GM12865 (cell line): ENCODE results near the gene UNC45A.

Source experiments
- DNase-seq: peaks from one replicate; pipeline ENCODE4 v3.0.0; 2010; ENCODE audit warnings: low read depth
- H3K4me3 ChIP-seq: 2 replicates; pipeline ENCODE4 v1.5.1; 2011; ENCODE audit warnings: mild to moderate bottlenecking, low read depth, low read length, control low read depth
- TF ChIP-seq, protein P1 (sequence below): IDR thresholded peaks from 2 replicates; pipeline ENCODE4 v1.5.1; 2011; ENCODE audit warnings: low read length, control low read depth, low read depth, inconsistent platforms; ENCODE audit not compliant: insufficient read depth; ENCODE audit errors: missing control alignments

Gene UNC45A, protein sequence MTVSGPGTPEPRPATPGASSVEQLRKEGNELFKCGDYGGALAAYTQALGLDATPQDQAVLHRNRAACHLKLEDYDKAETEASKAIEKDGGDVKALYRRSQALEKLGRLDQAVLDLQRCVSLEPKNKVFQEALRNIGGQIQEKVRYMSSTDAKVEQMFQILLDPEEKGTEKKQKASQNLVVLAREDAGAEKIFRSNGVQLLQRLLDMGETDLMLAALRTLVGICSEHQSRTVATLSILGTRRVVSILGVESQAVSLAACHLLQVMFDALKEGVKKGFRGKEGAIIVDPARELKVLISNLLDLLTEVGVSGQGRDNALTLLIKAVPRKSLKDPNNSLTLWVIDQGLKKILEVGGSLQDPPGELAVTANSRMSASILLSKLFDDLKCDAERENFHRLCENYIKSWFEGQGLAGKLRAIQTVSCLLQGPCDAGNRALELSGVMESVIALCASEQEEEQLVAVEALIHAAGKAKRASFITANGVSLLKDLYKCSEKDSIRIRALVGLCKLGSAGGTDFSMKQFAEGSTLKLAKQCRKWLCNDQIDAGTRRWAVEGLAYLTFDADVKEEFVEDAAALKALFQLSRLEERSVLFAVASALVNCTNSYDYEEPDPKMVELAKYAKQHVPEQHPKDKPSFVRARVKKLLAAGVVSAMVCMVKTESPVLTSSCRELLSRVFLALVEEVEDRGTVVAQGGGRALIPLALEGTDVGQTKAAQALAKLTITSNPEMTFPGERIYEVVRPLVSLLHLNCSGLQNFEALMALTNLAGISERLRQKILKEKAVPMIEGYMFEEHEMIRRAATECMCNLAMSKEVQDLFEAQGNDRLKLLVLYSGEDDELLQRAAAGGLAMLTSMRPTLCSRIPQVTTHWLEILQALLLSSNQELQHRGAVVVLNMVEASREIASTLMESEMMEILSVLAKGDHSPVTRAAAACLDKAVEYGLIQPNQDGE

DNA sequence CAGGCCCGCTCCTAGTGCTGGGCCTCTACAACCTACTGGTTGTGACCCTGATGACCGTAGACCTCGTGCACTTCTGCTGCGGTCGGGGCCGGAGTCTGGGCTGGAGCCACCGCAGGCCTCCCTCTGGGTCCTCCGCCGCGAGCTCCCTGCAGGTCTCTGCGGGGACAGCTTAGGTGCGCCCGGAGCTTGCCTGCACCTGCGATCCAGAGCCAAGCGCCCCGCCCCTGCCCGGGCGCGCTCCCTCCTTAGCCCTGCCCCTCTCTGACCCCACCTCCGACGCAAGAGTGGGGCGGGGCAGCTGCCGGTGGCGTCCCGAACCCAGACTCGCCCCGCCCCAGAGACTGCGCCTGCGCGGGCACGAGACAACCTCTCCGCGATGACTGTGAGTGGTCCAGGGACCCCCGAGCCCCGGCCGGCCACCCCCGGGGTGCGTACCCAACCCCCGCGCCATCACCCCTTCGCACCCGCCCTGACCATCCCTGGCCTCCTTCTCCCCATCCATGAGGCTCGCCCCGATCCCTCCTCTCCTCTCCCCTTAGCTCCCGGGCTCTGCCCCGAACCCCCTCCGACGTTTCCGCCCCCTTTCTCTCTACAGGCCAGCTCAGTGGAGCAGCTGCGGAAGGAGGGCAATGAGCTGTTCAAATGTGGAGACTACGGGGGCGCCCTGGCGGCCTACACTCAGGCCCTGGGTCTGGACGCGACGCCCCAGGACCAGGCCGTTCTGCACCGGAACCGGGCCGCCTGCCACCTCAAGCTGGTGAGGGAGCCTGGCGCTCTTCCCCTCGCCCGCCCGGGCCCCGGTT is at the start of gene UNC45A:
TSS of gene UNC45A (plus strand) at position 337 of the 803 bp plus-strand sequence. CDS start at position 377, 40 bp downstream.
- peak; percentile 94 for DNase-seq
- TF ChIP-seq, protein P1, sequence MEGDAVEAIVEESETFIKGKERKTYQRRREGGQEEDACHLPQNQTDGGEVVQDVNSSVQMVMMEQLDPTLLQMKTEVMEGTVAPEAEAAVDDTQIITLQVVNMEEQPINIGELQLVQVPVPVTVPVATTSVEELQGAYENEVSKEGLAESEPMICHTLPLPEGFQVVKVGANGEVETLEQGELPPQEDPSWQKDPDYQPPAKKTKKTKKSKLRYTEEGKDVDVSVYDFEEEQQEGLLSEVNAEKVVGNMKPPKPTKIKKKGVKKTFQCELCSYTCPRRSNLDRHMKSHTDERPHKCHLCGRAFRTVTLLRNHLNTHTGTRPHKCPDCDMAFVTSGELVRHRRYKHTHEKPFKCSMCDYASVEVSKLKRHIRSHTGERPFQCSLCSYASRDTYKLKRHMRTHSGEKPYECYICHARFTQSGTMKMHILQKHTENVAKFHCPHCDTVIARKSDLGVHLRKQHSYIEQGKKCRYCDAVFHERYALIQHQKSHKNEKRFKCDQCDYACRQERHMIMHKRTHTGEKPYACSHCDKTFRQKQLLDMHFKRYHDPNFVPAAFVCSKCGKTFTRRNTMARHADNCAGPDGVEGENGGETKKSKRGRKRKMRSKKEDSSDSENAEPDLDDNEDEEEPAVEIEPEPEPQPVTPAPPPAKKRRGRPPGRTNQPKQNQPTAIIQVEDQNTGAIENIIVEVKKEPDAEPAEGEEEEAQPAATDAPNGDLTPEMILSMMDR, result no peak

DNA sequence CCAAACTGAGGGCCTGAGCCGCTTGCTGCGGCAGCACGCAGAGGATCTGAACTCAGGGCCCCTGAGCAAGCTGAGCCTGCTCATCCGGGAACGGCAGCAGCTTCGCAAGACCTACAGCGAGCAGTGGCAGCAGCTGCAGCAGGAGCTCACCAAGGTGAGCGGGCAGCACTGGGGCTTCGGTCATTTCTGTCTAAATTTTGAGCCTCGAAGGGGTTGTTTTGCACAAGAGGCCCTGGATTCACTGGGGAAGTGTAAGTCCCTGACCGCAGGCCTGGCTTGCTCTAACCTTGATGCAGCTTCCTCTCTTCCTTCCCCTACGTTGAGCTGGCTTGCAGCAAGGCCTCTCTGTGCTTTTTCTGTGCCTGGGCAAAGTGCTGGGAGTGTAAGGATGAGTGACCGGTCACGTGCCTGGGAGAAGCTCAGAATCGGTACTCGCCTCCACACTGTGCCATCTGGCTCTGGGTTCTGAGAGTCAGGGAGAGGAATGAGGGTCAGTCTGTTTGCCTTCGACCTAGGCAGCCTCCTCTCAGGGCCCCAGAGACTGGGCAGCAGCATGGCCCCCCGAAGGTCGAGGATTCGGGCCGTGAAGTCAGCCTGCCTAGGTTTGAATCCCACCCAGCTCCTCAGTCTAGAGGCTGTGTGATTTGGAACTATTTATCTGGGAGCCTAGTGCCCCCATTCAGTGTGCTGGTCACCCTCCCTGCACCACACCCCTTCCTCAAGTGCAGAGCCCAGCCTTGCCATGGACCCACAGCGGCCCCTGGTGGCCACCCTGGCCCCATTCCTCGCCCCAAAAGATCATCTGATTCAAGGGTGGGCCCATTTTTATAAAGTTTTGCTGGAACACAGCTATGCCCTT is 49.4 kb upstream of the UNC45A start:
- TF ChIP-seq, protein P1, result peak; percentile 98
- no peak overlapping the region for H3K4me3 ChIP-seq
- peak; percentile 77 for DNase-seq

More for the DNA sequence above, at the start of gene UNC45A:
- peak within 1 kb of the TSS; percentile 69 for H3K4me3 ChIP-seq

DNA sequence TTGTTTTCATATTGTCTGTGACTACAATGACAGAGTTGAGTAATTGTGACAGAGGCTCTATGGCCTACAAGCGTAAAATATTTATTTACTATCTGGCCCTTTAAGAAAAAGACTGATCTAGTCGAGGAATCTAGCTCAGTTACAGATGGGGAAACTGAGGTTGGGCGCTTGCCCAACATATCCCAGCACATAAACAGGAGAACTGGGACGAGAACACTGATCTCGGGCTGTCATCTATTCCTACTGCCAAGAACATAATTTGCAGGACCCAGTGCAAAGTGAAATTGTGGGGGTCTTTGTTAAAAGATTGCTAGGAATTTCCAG is 48.8 kb upstream of the UNC45A start:
- no peak for DNase-seq
- no peak overlapping the region for H3K4me3 ChIP-seq
- TF ChIP-seq, protein P1, result no peak

DNA sequence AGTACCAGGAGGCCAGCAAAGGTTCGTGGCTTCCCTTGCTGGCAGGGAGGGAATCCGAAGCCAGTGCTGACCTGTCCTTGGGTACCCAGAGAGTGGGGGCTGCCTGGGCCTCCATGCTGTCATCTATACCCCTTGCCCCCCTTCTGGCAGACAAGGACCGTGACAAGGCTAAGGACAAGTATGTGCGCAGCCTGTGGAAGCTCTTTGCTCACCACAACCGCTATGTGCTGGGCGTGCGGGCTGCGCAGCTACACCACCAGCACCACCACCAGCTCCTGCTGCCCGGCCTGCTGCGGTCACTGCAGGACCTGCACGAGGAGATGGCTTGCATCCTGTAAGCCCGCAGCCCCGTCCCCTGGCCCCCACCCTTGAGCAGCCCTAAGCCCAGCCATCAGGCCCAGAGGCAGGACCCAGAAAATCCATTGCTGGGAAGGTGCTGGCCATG is 48.0 kb upstream of the UNC45A start:
- TF ChIP-seq, protein P1, result no peak
- no peak for DNase-seq
- no peak overlapping the region for H3K4me3 ChIP-seq

DNA sequence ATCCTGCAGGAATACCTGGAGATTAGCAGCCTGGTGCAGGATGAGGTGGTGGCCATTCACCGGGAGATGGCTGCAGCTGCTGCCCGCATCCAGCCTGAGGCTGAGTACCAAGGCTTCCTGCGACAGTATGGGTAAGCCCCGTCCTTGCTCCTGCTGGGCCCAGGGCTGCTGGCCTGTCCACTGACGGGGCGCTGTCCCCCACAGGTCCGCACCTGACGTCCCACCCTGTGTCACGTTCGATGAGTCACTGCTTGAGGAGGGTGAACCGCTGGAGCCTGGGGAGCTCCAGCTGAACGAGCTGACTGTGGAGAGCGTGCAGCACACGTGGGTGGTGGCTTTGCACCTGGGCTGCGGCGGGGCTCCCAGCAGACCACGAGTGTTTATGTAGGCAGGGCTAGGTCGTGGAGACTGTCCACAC is 45.8 kb upstream of the UNC45A start:
- TF ChIP-seq, protein P1, result no peak
- no peak overlapping the region for H3K4me3 ChIP-seq
- no peak for DNase-seq
